GM12878 (cell line): ENCODE results near the gene GP9. TPM values are rescaled to one million over a fixed set of nuclear protein-coding genes. Genes with fewer than 3 reads are reported as not detected.
"Not testable (repeated sequence)": the region's sequence is repeated elsewhere in the genome, so short reads cannot be mapped to it uniquely, and the experiment has no call there.

Experiments
- ATAC-seq: fragments of 200-7000 bp; cut with Tn5 transposase; 3 replicates; pipeline ENCODE4 v1.9.1; 2020; ENCODE audit warnings: mild to moderate bottlenecking, moderate library complexity
- BruUV-seq: library from RNA; stranded (reverse); fragments of 400-500 nt; replicated peaks from 2 replicates; lab custom pipeline; 2021; lab: Mats Ljungman, UMichigan
- CTCF ChIA-PET: fragments of 300-600 bp; sonication (Branson Sonifier 250); formaldehyde crosslinking; extraction: SDS; loops from one replicate; lab custom pipeline; 2021; ENCODE audit warnings: inconsistent platforms; lab: Yijun Ruan, JAX
- POLR2A ChIA-PET: fragments of 350-600 bp; formaldehyde crosslinking; extraction: SDS; loops from one replicate; lab custom pipeline; 2021; ENCODE audit warnings: inconsistent platforms; lab: Charles Lee
- RAD21 ChIA-PET: fragments of 300-600 bp; sonication (Branson Sonifier 250); formaldehyde crosslinking; loops from one replicate; lab custom pipeline; 2023; ENCODE audit warnings: antibody characterized with exemption; ENCODE audit not compliant: unreplicated experiment; lab: Charles Lee
- SMC1A ChIA-PET: fragments of 300-600 bp; sonication (Branson Sonifier 250); formaldehyde crosslinking; loops from one replicate; lab custom pipeline; 2023; ENCODE audit not compliant: unreplicated experiment, uncharacterized antibody; lab: Charles Lee
- DNase-seq: peaks from one replicate; pipeline ENCODE4 v3.0.0-alpha.2; 2011; ENCODE audit warnings: low read depth, low spot score
- FAIRE-seq: peaks from 3 replicates; lab custom pipeline; 2011; peaks lifted over from hg19 to GRCh38; lab: Jason Lieb, UNC
- H2AFZ ChIP-seq: 2 replicates; pipeline ENCODE4 v1.6.0; 2011; ENCODE audit warnings: low read depth, low read length, control low read depth; ENCODE audit not compliant: control insufficient read depth
- H3K27ac ChIP-seq: 2 replicates; pipeline ENCODE4 v1.5.1; 2011; ENCODE audit warnings: control low read depth; ENCODE audit not compliant: control insufficient read depth, insufficient read depth
- H3K27me3 ChIP-seq, 2 experiments: replicated peaks in 1 of 2; 2 replicates each; pipeline versions ENCODE4 v1.6.0 to v1.6.1; 2011; ENCODE audit warnings: low read length in 1 of 2; ENCODE audit not compliant: control insufficient read depth in 2 of 2, insufficient read depth in 2 of 2
- H3K36me3 ChIP-seq, 2 experiments: 2 replicates each; pipeline ENCODE4 v1.5.1; 2011; ENCODE audit warnings: low read length in 1 of 2; ENCODE audit not compliant: control insufficient read depth in 2 of 2, insufficient read depth in 2 of 2
- H3K4me1 ChIP-seq: 2 replicates; pipeline ENCODE4 v1.6.1; 2011; ENCODE audit warnings: mild to moderate bottlenecking, low read length, moderate library complexity, mixed read lengths; ENCODE audit not compliant: control insufficient read depth, insufficient read depth
- H3K4me2 ChIP-seq: 2 replicates; pipeline ENCODE4 v1.6.0; 2011; ENCODE audit warnings: control low read depth; ENCODE audit not compliant: control insufficient read depth, insufficient read depth
- H3K4me3 ChIP-seq: fragments of 200-600 bp; sonication (generic); 2 replicates; pipeline ENCODE4 v1.5.1; 2016
- H3K79me2 ChIP-seq: 2 replicates; pipeline ENCODE4 v1.6.0; 2011; ENCODE audit warnings: low read length; ENCODE audit not compliant: control insufficient read depth, insufficient read depth
- H3K9ac ChIP-seq: 2 replicates; pipeline ENCODE4 v1.8.0; 2011; ENCODE audit warnings: low read length, control low read depth, mixed read lengths; ENCODE audit not compliant: control insufficient read depth, insufficient read depth
- H3K9me3 ChIP-seq: replicated peaks from 3 replicates; pipeline ENCODE4 v1.5.1; 2011; ENCODE audit warnings: mild to moderate bottlenecking, low read length; ENCODE audit not compliant: control insufficient read depth, insufficient read depth
- H4K20me1 ChIP-seq: 2 replicates; pipeline ENCODE4 v1.6.0; 2011; ENCODE audit not compliant: control insufficient read depth, insufficient read depth
- E4F1 ChIP-seq: fragments of 450-650 bp; IDR thresholded peaks from 2 replicates; pipeline ENCODE4 v1.6.1; 2018; ENCODE audit warnings: borderline replicate concordance, mild to moderate bottlenecking; ENCODE audit not compliant: partially characterized antibody
- MXI1 ChIP-seq: fragments of 150-350 bp; IDR thresholded peaks from 2 replicates; pipeline ENCODE4 v1.6.1; 2011; ENCODE audit warnings: low read depth, mild to moderate bottlenecking, inconsistent platforms, low read length, improper control_type of control experiment
- STAT3 ChIP-seq: IDR thresholded peaks from 2 replicates; pipeline ENCODE4 v1.6.1; 2011; ENCODE audit warnings: low read depth, low read length, improper control_type of control experiment
- ZBTB11 ChIP-seq: fragments of 450-650 bp; formaldehyde crosslinking; IDR thresholded peaks from 2 replicates; pipeline ENCODE4 v1.5.0; 2022; ENCODE audit warnings: mild to moderate bottlenecking, missing genetic modification characterization
- ZBTB4 ChIP-seq: fragments of 450-650 bp; formaldehyde crosslinking; IDR thresholded peaks from 2 replicates; pipeline ENCODE4 v1.4.0; 2022; ENCODE audit warnings: mild to moderate bottlenecking, moderate library complexity
- WGBS: methylation state at CpG from one replicate; pipeline ENCODE4 v1.1.6; 2016; ENCODE audit warnings: low lambda C conversion rate; ENCODE audit not compliant: insufficient replicate concordance, insufficient coverage; ENCODE audit errors: missing lambda C conversion rate; 5-methylcytosine and 5-hydroxymethylcytosine counted together
- in situ Hi-C: fragments of 300-500 bp; cut with MboI; formaldehyde crosslinking; loops from 9 replicates; pipeline ENCODE4 v1.14.3; 2018; ENCODE audit warnings: mixed read lengths
- intact Hi-C: fragments of 100-400 bp; cut with micrococcal nuclease; formaldehyde crosslinking; loops from one replicate; pipeline ENCODE4 v1.14.2; 2022; ENCODE audit not compliant: unreplicated experiment
- polyA plus RNA-seq, 11 experiments: library from polyadenylated mRNA; depleted of rRNA in 4 of 11; unstranded in 6 of 11; stranded (reverse) in 5 of 11; fragments of >200 nt; fragmentation: Nextera tagmentation in 4 of 11; fragmentation: Illumina TruSeq in 1 of 11; extraction: Ambion mirVana in 4 of 11; extraction: Trizol in 1 of 11; gene quantifications; 1 replicate in 1 of 11; 2 replicates in 10 of 11; pipeline versions ENCODE4 v1.2.1 to v1.2.3, GENCODE V29; 2011 to 2016; ENCODE audit warnings: inconsistent platforms in 2 of 11, missing spikeins in 2 of 11, low read depth in 1 of 11
- total RNA-seq, 4 experiments: library from RNA; depleted of rRNA in 3 of 4; stranded (reverse); fragments of >200 nt in 3 of 4; fragmentation: Illumina TruSeq in 1 of 4; extraction: Trizol in 1 of 4; gene quantifications; 2 replicates each; pipeline versions ENCODE4 v1.2.1 to v1.2.3, GENCODE V29; 2013 to 2021

Gene GP9
- total and polyA plus RNA-seq, 10 of the 15 experiments (the other 5 are each of a cell fraction or from before 2014, with no cell fraction given): 0.15 TPM; not detected in 9

- TF ChIP-seq ZBTB4 (no peak), ZBTB11 (no peak), E4F1 (no peak), MXI1 (no peak), STAT3 (no peak)
These were observed 47.2 kb downstream of the GP9 start (continued) for GRCh38 chr3:129107793-129108192.

- intact Hi-C loops, H3K79me2 ChIP-seq, H3K27me3 ChIP-seq, FAIRE-seq, H3K4me3 ChIP-seq, H3K4me2 ChIP-seq, H3K9me3 ChIP-seq, H3K4me1 ChIP-seq, H2AFZ ChIP-seq, POLR2A ChIA-PET, DNase-seq, ATAC-seq, BruUV-seq, H3K27ac ChIP-seq, H4K20me1 ChIP-seq, in situ Hi-C loops, H3K9ac ChIP-seq: not testable (repeated sequence)
- 79% methylated on average over 10 of the region's 10 CpGs for WGBS
- RAD21 ChIA-PET: interaction anchor here (1.2 kb wide), 1 partner anchor 11 kb away, joined by 3 read pairs; the partner anchor contains the start of gene RAB43
- peaks cover 0 to 11% of the 10 kb centered on the region in 2 experiments; a peak in 1 of 4 replicates for H3K36me3 ChIP-seq
- CTCF ChIA-PET: interaction anchor here (1.1 kb wide), 1 partner anchor 78 kb away, joined by 3 read pairs; no protein-coding TSS in a partner anchor
- SMC1A ChIA-PET: interaction anchor here (1.3 kb wide), 1 partner anchor 12 kb away, joined by 4 read pairs; no protein-coding TSS in a partner anchor
These were observed 50.6 kb downstream of the GP9 start for GRCh38 chr3:129111076-129111780.
